Caco-2 (cell line): Measurements from ENCODE around the gene MYH9. TPM values are rescaled to one million over a fixed set of nuclear protein-coding genes. Genes with fewer than 3 reads are reported as not detected.

Experiments used
- BruUV-seq: library from RNA; stranded (reverse); fragments of 400-500 nt; replicated peaks from 2 replicates; lab custom pipeline; 2021; lab: Mats Ljungman, UMichigan
- CTCF ChIA-PET: fragments of 300-600 bp; sonication (Branson Sonifier 250); formaldehyde crosslinking; loops from one replicate; lab custom pipeline; 2022; ENCODE audit warnings: antibody characterized with exemption; lab: Charles Lee
- POLR2A ChIA-PET: fragments of 300-600 bp; sonication (Branson Sonifier 250); formaldehyde crosslinking; loops from one replicate; lab custom pipeline; 2022; ENCODE audit warnings: antibody characterized with exemption; lab: Charles Lee
- DNase-seq, 2 experiments: peaks; one replicate each; pipeline versions ENCODE4 v3.0.0 to v3.0.0-alpha.2; 2020 to 2022
- H3K27me3 ChIP-seq: replicated peaks from 2 replicates; pipeline ENCODE4 v1.6.0; 2011; ENCODE audit warnings: low read length; ENCODE audit not compliant: control insufficient read depth, insufficient read depth
- H3K36me3 ChIP-seq: 2 replicates; pipeline ENCODE4 v1.5.1; 2011; ENCODE audit warnings: low read length; ENCODE audit not compliant: control insufficient read depth, insufficient read depth
- H3K4me1 ChIP-seq: fragments of 250-450 bp; sonication (Bioruptor Pico); 2 replicates; pipeline ENCODE4 v1.5.1; 2020; ENCODE audit warnings: mild to moderate bottlenecking
- H3K4me3 ChIP-seq: 2 replicates; pipeline ENCODE4 v1.5.1; 2011; ENCODE audit warnings: low read depth, mild to moderate bottlenecking, control low read depth, low read length
- H3K9me3 ChIP-seq: fragments of 250-450 bp; sonication (Bioruptor Pico); 2 replicates; pipeline ENCODE4 v1.5.1; 2020; ENCODE audit warnings: mild to moderate bottlenecking, moderate library complexity
- H3K27ac Mint-ChIP-seq: one replicate; pipeline ENCODE4 v1.8.0; 2022; ENCODE audit warnings: mixed read lengths; ENCODE audit not compliant: unreplicated experiment
- H3K27me3 Mint-ChIP-seq: one replicate; pipeline ENCODE4 v1.8.0; 2022; ENCODE audit warnings: mixed read lengths; ENCODE audit not compliant: insufficient read depth, unreplicated experiment
- H3K36me3 Mint-ChIP-seq: one replicate; pipeline ENCODE4 v1.8.0; 2022; ENCODE audit warnings: mild to moderate bottlenecking, mixed read lengths; ENCODE audit not compliant: insufficient read depth, unreplicated experiment
- H3K4me1 Mint-ChIP-seq: one replicate; pipeline ENCODE4 v1.8.0; 2022; ENCODE audit warnings: low read depth, mixed read lengths; ENCODE audit not compliant: unreplicated experiment
- H3K4me3 Mint-ChIP-seq: one replicate; pipeline ENCODE4 v1.8.0; 2022; ENCODE audit warnings: mild to moderate bottlenecking, moderate library complexity, mixed read lengths; ENCODE audit not compliant: unreplicated experiment
- H3K9me3 Mint-ChIP-seq: one replicate; pipeline ENCODE4 v1.8.0; 2022; ENCODE audit warnings: mixed read lengths; ENCODE audit not compliant: unreplicated experiment
- intact Hi-C: fragments of 100-400 bp; cut with micrococcal nuclease; formaldehyde crosslinking; loops from one replicate; pipeline ENCODE4 v1.10.0; 2022; ENCODE audit not compliant: unreplicated experiment
- total RNA-seq: library from RNA; stranded (reverse); gene quantifications from 2 replicates; pipeline ENCODE4 v1.2.3, GENCODE V29; 2022
- TF ChIP-seq, protein P1 (sequence below), 2 experiments: fragments of 200-600 bp in 1 of 2; IDR thresholded peaks; 1 replicate in 1 of 2; 2 replicates in 1 of 2; pipeline versions ENCODE4 v1.5.1 to v1.8.0; 2011 to 2022; ENCODE audit warnings: antibody characterized with exemption in 1 of 2, control low read depth in 1 of 2, inconsistent platforms in 1 of 2, low read depth in 1 of 2, low read length in 1 of 2, mild to moderate bottlenecking in 1 of 2, moderate library complexity in 1 of 2; ENCODE audit not compliant: insufficient read depth in 1 of 2, severe bottlenecking in 1 of 2, unreplicated experiment in 1 of 2

MYH9 gene
- total RNA-seq, 1 experiment from 2014 or later: 513 TPM

DNA sequence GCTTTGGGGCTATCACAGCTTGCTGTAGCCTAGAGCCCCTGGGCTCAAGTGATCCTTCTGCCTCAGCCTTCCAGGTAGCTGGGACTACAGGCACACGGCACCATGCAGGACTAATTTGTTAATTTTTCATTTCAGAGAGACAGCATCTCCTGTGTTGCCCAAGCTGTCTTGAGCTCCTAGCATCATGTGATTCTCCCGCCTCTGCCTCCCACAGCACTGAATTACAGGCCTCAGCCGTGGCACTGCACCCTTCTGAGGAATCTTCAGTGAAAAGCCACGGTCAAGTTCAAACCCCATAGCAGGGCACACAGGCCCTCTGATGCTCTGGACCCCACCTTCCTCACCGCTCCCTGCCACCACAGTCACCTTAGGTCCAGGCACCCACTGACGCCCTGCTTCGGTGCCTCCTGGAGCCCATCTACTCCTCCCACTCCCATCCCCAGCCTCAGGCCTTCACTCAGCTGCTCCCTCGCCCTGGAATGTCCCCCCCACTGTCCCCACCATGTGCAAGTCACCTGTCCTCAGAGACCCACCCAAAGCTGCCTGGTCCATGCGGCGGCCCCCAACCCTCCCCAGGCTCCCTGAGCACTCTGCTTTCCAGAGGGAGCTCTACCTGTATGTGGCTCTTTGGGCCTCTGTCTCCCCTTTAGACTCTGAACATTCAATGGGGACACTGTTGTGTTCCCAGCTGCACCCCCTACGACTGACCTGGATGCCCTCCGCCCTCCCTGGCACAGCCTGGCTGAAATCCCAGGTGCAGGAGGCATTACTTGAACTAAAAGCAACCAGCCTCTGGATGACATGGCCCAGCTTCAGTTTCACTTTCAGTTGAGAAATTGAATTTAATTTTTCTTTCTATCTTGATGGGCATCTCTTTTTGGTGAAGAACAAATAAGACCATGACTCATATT lies 150.1 kb downstream of the MYH9 start:
- BruUV-seq: no TSS peak
- ChIA-PET CTCF (interaction anchor here (0.6 to 0.9 kb wide), 2 partner anchors 233 to 1508 kb away, joined by 3 to 5 read pairs; no protein-coding TSS in a partner anchor), POLR2A (no interaction called here)
- Mint-ChIP-seq H3K27me3 (no peaks in the 10 kb centered on the region), H3K9me3 (no peaks in the 10 kb centered on the region), H3K36me3 (no peaks in the 10 kb centered on the region), H3K4me3 (peak overlapping the region; percentile 89), H3K27ac (no peak overlapping the region), H3K4me1 (peaks cover 14% of the 10 kb centered on the region)
- H3K9me3 ChIP-seq: peaks cover 3% of the 10 kb centered on the region; the same call in 1 of the 2 replicates
- DNase-seq: no peak
- H3K36me3 ChIP-seq: no peaks in the 10 kb centered on the region
- intact Hi-C loops: no loop called here
- H3K4me3 ChIP-seq: no peak overlapping the region
- H3K27me3 ChIP-seq: no peaks in the 10 kb centered on the region
- TF ChIP-seq, protein P1, sequence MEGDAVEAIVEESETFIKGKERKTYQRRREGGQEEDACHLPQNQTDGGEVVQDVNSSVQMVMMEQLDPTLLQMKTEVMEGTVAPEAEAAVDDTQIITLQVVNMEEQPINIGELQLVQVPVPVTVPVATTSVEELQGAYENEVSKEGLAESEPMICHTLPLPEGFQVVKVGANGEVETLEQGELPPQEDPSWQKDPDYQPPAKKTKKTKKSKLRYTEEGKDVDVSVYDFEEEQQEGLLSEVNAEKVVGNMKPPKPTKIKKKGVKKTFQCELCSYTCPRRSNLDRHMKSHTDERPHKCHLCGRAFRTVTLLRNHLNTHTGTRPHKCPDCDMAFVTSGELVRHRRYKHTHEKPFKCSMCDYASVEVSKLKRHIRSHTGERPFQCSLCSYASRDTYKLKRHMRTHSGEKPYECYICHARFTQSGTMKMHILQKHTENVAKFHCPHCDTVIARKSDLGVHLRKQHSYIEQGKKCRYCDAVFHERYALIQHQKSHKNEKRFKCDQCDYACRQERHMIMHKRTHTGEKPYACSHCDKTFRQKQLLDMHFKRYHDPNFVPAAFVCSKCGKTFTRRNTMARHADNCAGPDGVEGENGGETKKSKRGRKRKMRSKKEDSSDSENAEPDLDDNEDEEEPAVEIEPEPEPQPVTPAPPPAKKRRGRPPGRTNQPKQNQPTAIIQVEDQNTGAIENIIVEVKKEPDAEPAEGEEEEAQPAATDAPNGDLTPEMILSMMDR (IDR thresholded peaks at IDR 0.05; ENCODE audit: insufficient read depth in 1 of 2, low read depth in 1 of 2, low read length in 1 of 2, severe bottlenecking in 1 of 2, unreplicated experiment in 1 of 2): no peak
- no peaks in the 10 kb centered on the region for H3K4me1 ChIP-seq

DNA sequence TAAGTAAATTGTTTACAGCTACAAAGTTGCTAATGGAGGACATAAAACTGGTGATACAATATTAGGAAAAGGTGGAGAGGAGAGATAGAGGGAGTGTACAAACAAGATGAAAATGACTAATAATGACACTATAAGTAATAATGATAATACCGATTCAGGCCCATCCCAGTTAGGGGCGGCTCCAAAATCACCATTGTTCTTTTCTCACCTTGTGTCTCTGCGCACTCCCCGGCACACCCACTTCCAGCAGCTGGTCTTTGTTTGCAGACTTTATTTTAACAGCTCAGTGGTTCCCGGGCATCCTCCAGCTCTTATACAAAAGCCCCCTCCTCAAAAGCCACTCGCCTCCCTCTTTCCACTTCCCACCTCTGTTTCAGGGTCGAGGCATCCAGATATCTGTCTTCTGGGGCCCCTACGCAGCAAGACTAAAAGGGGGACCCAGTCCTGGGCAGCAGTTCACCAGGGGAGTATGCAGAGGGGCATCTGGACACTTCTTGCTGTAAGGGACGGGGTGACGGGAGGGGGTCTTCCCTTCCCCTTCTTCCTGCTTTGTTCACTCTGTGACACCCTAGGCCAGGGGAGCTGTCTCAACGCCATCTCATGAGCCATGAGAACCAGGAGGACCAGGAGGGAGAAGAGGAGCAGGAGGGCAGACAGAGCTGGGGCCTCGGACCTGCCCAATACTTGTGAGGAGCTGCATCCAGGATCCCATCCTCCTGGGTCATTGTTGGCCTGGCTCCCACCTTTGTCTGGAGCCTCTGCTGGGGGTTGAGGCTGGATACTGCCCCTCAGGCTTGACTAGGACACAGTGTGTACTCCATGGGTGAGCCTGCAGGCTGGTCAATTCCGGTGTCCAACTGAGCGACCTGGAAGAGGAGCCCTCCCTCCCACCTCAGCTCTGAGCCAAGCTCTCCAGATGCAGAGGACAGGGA lies 151.1 kb downstream of the MYH9 start:
- BruUV-seq: no TSS peak
- no peaks in the 10 kb centered on the region for H3K27me3 ChIP-seq
- H3K36me3 ChIP-seq: no peaks in the 10 kb centered on the region
- Mint-ChIP-seq H3K27me3 (no peaks in the 10 kb centered on the region), H3K4me3 (no peak overlapping the region), H3K4me1 (peaks cover 14% of the 10 kb centered on the region), H3K27ac (no peak overlapping the region), H3K9me3 (no peaks in the 10 kb centered on the region), H3K36me3 (no peaks in the 10 kb centered on the region)
- H3K4me1 ChIP-seq: no peaks in the 10 kb centered on the region
- no peak overlapping the region for H3K4me3 ChIP-seq
- no peaks in the 10 kb centered on the region for H3K9me3 ChIP-seq
- POLR2A ChIA-PET: no interaction called here
- intact Hi-C loops: no loop called here
- CTCF ChIA-PET: interaction anchor here (0.9 kb wide), 1 partner anchor 234 kb away, joined by 3 read pairs; no protein-coding TSS in a partner anchor
- no peak for DNase-seq
- TF ChIP-seq, protein P1 (IDR thresholded peaks at IDR 0.05; ENCODE audit: insufficient read depth in 1 of 2, low read depth in 1 of 2, low read length in 1 of 2, severe bottlenecking in 1 of 2, unreplicated experiment in 1 of 2): no peak

DNA sequence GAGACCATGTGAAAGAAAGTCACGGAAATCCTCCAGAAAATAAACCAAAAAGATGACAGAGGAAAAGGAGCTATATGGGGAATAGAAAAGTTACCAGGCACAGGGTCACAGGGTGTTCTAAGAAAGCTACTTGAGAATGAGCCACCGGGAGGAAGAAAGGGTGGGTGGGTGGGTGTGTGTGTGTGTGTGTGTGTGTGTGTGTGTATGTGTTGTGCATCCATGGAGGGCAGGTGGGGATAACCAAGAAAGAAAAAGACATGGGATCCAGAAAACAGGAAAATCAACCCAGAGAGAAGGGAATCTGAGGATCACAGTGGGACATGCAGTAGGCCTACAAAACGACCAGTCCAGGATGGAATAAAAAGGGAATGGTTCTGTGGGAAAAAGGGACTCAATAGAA lies 152.2 kb downstream of the MYH9 start:
- H3K27me3 ChIP-seq: no peaks in the 10 kb centered on the region
- BruUV-seq: no TSS peak
- H3K9me3 ChIP-seq: no peaks in the 10 kb centered on the region
- no peaks in the 10 kb centered on the region for H3K9me3 Mint-ChIP-seq
- no peak overlapping the region for H3K4me3 Mint-ChIP-seq
- H3K4me1 ChIP-seq: no peaks in the 10 kb centered on the region
- TF ChIP-seq, protein P1 (IDR thresholded peaks at IDR 0.05; ENCODE audit: insufficient read depth in 1 of 2, low read depth in 1 of 2, low read length in 1 of 2, severe bottlenecking in 1 of 2, unreplicated experiment in 1 of 2): no peak
- H3K27me3 Mint-ChIP-seq: no peaks in the 10 kb centered on the region
- H3K4me3 ChIP-seq: no peak overlapping the region
- H3K36me3 Mint-ChIP-seq: no peaks in the 10 kb centered on the region
- intact Hi-C loops: no loop called here
- POLR2A ChIA-PET: no interaction called here
- DNase-seq: no peak
- CTCF ChIA-PET: no interaction called here
- H3K4me1 Mint-ChIP-seq: peaks cover 14% of the 10 kb centered on the region
- H3K36me3 ChIP-seq: no peaks in the 10 kb centered on the region
- no peak overlapping the region for H3K27ac Mint-ChIP-seq
